ENCODE measurements around the gene SUPT4H1. TPM values are rescaled to one million over a fixed set of nuclear protein-coding genes. Genes with fewer than 3 reads are reported as not detected.
A peak's percentile ranks its signal among the peaks of the same experiment; 100 is the strongest.

Gene SUPT4H1
- total RNA-seq, 1 experiment from 2014 or later, result 70.9 TPM

GRCh38 chr17:58386708-58387107, 34.7 kb upstream of the SUPT4H1 start:
- POLR2A ChIA-PET, result no interaction called here
- Histone ChIP-seq H3K27me3 (replicated peaks; ENCODE audit: control insufficient read depth, insufficient read depth, low read length) (no peaks in the 10 kb centered on the region), H3K4me1 (peaks cover 96% of the 10 kb centered on the region), H3K9me3 (no peaks in the 10 kb centered on the region), H3K4me3 (ENCODE audit: low read depth, low read length) (no peak overlapping the region), H3K36me3 (ENCODE audit: control insufficient read depth, insufficient read depth, low read length) (peaks cover 2% of the 10 kb centered on the region; the same call in 1 of the 2 replicates)
- H3K36me3 Mint-ChIP-seq (ENCODE audit: insufficient read depth, unreplicated experiment), result peaks cover 70% of the 10 kb centered on the region
- no peaks in the 10 kb centered on the region for H3K9me3 Mint-ChIP-seq (ENCODE audit: unreplicated experiment)
- peaks cover 73% of the 10 kb centered on the region for H3K4me1 Mint-ChIP-seq (ENCODE audit: low read depth, unreplicated experiment)
- TF ChIP-seq CTCF (IDR thresholded peaks at IDR 0.05; ENCODE audit: insufficient read depth in 1 of 2, low read depth in 1 of 2, low read length in 1 of 2, severe bottlenecking in 1 of 2, unreplicated experiment in 1 of 2), result no peak
- intact Hi-C loops (cut with micrococcal nuclease; ENCODE audit: unreplicated experiment), result no loop called here
- DNase-seq, result no peak
- BruUV-seq (replicated peaks), result no TSS peak
- CTCF ChIA-PET, result no interaction called here
- H3K4me3 Mint-ChIP-seq (ENCODE audit: unreplicated experiment), result no peak overlapping the region
- no peaks in the 10 kb centered on the region for H3K27me3 Mint-ChIP-seq (ENCODE audit: insufficient read depth, unreplicated experiment)
- peak overlapping the region; percentile 48 for H3K27ac Mint-ChIP-seq (ENCODE audit: unreplicated experiment)

- H3K4me3 Mint-ChIP-seq (ENCODE audit: unreplicated experiment), result no peak overlapping the region
- H3K36me3 Mint-ChIP-seq (ENCODE audit: insufficient read depth, unreplicated experiment), result peaks cover 73% of the 10 kb centered on the region
- intact Hi-C loops (cut with micrococcal nuclease; ENCODE audit: unreplicated experiment), result no loop called here
- H3K4me1 ChIP-seq, result peaks cover 100% of the 10 kb centered on the region
- H3K4me1 Mint-ChIP-seq (ENCODE audit: low read depth, unreplicated experiment), result peaks cover 74% of the 10 kb centered on the region
- no peak overlapping the region for H3K4me3 ChIP-seq (ENCODE audit: low read depth, low read length)
- TF ChIP-seq CTCF (IDR thresholded peaks at IDR 0.05; ENCODE audit: insufficient read depth in 1 of 2, low read depth in 1 of 2, low read length in 1 of 2, severe bottlenecking in 1 of 2, unreplicated experiment in 1 of 2), result no peak
- no peaks in the 10 kb centered on the region for H3K27me3 ChIP-seq (replicated peaks; ENCODE audit: control insufficient read depth, insufficient read depth, low read length)
- H3K9me3 ChIP-seq, result no peaks in the 10 kb centered on the region
- no peaks in the 10 kb centered on the region for H3K27me3 Mint-ChIP-seq (ENCODE audit: insufficient read depth, unreplicated experiment)
- peak overlapping the region; percentile 8 for H3K27ac Mint-ChIP-seq (ENCODE audit: unreplicated experiment)
- no TSS peak for BruUV-seq (replicated peaks)
- no peak for DNase-seq
- H3K36me3 ChIP-seq (ENCODE audit: control insufficient read depth, insufficient read depth, low read length), result peaks cover 2% of the 10 kb centered on the region; the same call in 1 of the 2 replicates
- POLR2A ChIA-PET, result no interaction called here
- H3K9me3 Mint-ChIP-seq (ENCODE audit: unreplicated experiment), result no peaks in the 10 kb centered on the region
- CTCF ChIA-PET, result no interaction called here
These were observed 33.4 kb upstream of the SUPT4H1 start for GRCh38 chr17:58385359-58385899.

- intact Hi-C loops (cut with micrococcal nuclease; ENCODE audit: unreplicated experiment), result loop anchor here (5.0 kb wide), 1 partner anchor 32 kb away; the partner anchor contains the start of gene RNF43
- Mint-ChIP-seq H3K4me1 (ENCODE audit: low read depth, unreplicated experiment) (peaks cover 71% of the 10 kb centered on the region), H3K27ac (ENCODE audit: unreplicated experiment) (peak overlapping the region; percentile 8), H3K27me3 (ENCODE audit: insufficient read depth, unreplicated experiment) (no peaks in the 10 kb centered on the region), H3K4me3 (ENCODE audit: unreplicated experiment) (no peak overlapping the region), H3K9me3 (ENCODE audit: unreplicated experiment) (no peaks in the 10 kb centered on the region), H3K36me3 (ENCODE audit: insufficient read depth, unreplicated experiment) (peaks cover 73% of the 10 kb centered on the region)
- H3K36me3 ChIP-seq (ENCODE audit: control insufficient read depth, insufficient read depth, low read length), result peaks cover 2% of the 10 kb centered on the region; the same call in 1 of the 2 replicates
- TF ChIP-seq CTCF (IDR thresholded peaks at IDR 0.05; ENCODE audit: insufficient read depth in 1 of 2, low read depth in 1 of 2, low read length in 1 of 2, severe bottlenecking in 1 of 2, unreplicated experiment in 1 of 2), result no peak
- BruUV-seq (replicated peaks), result no TSS peak
- ChIA-PET CTCF (no interaction called here), POLR2A (no interaction called here)
- peaks cover 100% of the 10 kb centered on the region for H3K4me1 ChIP-seq
- no peaks in the 10 kb centered on the region for H3K27me3 ChIP-seq (replicated peaks; ENCODE audit: control insufficient read depth, insufficient read depth, low read length)
- H3K9me3 ChIP-seq, result no peaks in the 10 kb centered on the region
- DNase-seq, result no peak
- no peak overlapping the region for H3K4me3 ChIP-seq (ENCODE audit: low read depth, low read length)
These were observed 32.9 kb upstream of the SUPT4H1 start for GRCh38 chr17:58384897-58385296.
